Naive B cell (primary cell): ENCODE data around the gene ARFGAP3. TPM values are rescaled to one million over a fixed set of nuclear protein-coding genes. Genes with fewer than 3 reads are reported as not detected.

Experiments
- ATAC-seq, 2 donors: fragments of 150-1000 bp; cut with Tn5 transposase; 2 replicates each; pipeline ENCODE4 v1.10.0; 2021; ENCODE audit warnings: low read depth in 2 of 2, mild to moderate bottlenecking in 2 of 2, moderate library complexity in 2 of 2
- DNase-seq: peaks from one replicate; pipeline ENCODE4 v3.0.0; 2022
- H3K27ac Mint-ChIP-seq, 6 donors: one replicate each; pipeline ENCODE4 v1.8.0; 2020 to 2022; ENCODE audit warnings: mild to moderate bottlenecking in 6 of 6, mixed read lengths in 6 of 6, moderate library complexity in 5 of 6, inconsistent platforms in 2 of 6
- H3K27me3 Mint-ChIP-seq, 3 donors: one replicate each; pipeline ENCODE4 v1.8.0; 2021 to 2022; ENCODE audit warnings: mixed read lengths in 3 of 3, mild to moderate bottlenecking in 1 of 3
- H3K36me3 Mint-ChIP-seq, 2 donors: one replicate each; pipeline ENCODE4 v1.8.0; 2020 to 2022; ENCODE audit warnings: mixed read lengths in 2 of 2, inconsistent platforms in 1 of 2, mild to moderate bottlenecking in 1 of 2
- H3K4me1 Mint-ChIP-seq, 3 donors: one replicate each; pipeline ENCODE4 v1.8.0; 2020 to 2022; ENCODE audit warnings: mixed read lengths in 3 of 3, inconsistent platforms in 1 of 3, mild to moderate bottlenecking in 1 of 3, moderate library complexity in 1 of 3
- H3K4me3 Mint-ChIP-seq, 8 donors: one replicate each; pipeline ENCODE4 v1.8.0; 2020 to 2022; ENCODE audit warnings: mild to moderate bottlenecking in 8 of 8, mixed read lengths in 8 of 8, moderate library complexity in 8 of 8, inconsistent platforms in 2 of 8
- H3K9me3 Mint-ChIP-seq, 7 donors: one replicate each; pipeline ENCODE4 v1.8.0; 2020 to 2022; ENCODE audit warnings: mixed read lengths in 7 of 7, mild to moderate bottlenecking in 5 of 7, inconsistent platforms in 2 of 7, moderate library complexity in 1 of 7
- polyA plus RNA-seq, 6 donors: library from polyadenylated mRNA; unstranded; fragments of 300-500 nt; fragmentation: Illumina TruSeq; gene quantifications; one replicate each; pipeline ENCODE4 v1.2.3, GENCODE V29; 2021; ENCODE audit warnings: low read depth in 6 of 6

ARFGAP3 gene
- polyA plus RNA-seq, 6 donors from 2014 or later, result 24.2 to 48.6 (median 35.3) TPM

- H3K9me3 Mint-ChIP-seq, result peaks cover 0 to 5% (median 0%) of the 10 kb centered on the region in 7 donors
- H3K27ac Mint-ChIP-seq, result no peak overlapping the region
- peaks cover 12 to 19% of the 10 kb centered on the region in 2 donors for H3K36me3 Mint-ChIP-seq
- ATAC-seq, result no peak
- H3K4me1 Mint-ChIP-seq, result peaks cover 0 to 8% (median 6%) of the 10 kb centered on the region in 3 donors
- H3K4me3 Mint-ChIP-seq, result no peak overlapping the region
- H3K27me3 Mint-ChIP-seq, result no peaks in the 10 kb centered on the region
- DNase-seq, result no peak
Measured at GRCh38 chr22:42817556-42817955, 39.5 kb downstream of the ARFGAP3 start.

- H3K27me3 Mint-ChIP-seq, result no peaks in the 10 kb centered on the region
- H3K27ac Mint-ChIP-seq, result no peak overlapping the region
- no peak for DNase-seq
- ATAC-seq, result no peak
- peaks cover 0 to 8% (median 6%) of the 10 kb centered on the region in 3 donors for H3K4me1 Mint-ChIP-seq
- H3K36me3 Mint-ChIP-seq, result peaks cover 19% of the 10 kb centered on the region in 2 donors
- H3K4me3 Mint-ChIP-seq, result no peak overlapping the region
- no peaks in the 10 kb centered on the region for H3K9me3 Mint-ChIP-seq
Measured at GRCh38 chr22:42816336-42816735, 40.7 kb downstream of the ARFGAP3 start.

- no peak overlapping the region for H3K27ac Mint-ChIP-seq
- H3K36me3 Mint-ChIP-seq, result peaks cover 16 to 19% of the 10 kb centered on the region in 2 donors
Measured at GRCh38 chr22:42814616-42815015, 42.5 kb downstream of the ARFGAP3 start.

GRCh38 chr22:42814215-42814614 lies 42.9 kb downstream of the ARFGAP3 start:
- Mint-ChIP-seq H3K27ac (no peak overlapping the region), H3K9me3 (no peaks in the 10 kb centered on the region), H3K4me1 (no peaks in the 10 kb centered on the region), H3K27me3 (no peaks in the 10 kb centered on the region), H3K4me3 (no peak overlapping the region), H3K36me3 (peaks cover 16 to 19% of the 10 kb centered on the region in 2 donors)
- no peak for DNase-seq
- ATAC-seq, result no peak

More at GRCh38 chr22:42814616-42815015, 42.5 kb downstream of the ARFGAP3 start:
- ATAC-seq, result no peak
- Mint-ChIP-seq H3K27me3 (no peaks in the 10 kb centered on the region), H3K4me3 (no peak overlapping the region), H3K9me3 (no peaks in the 10 kb centered on the region), H3K4me1 (no peaks in the 10 kb centered on the region)
- DNase-seq, result no peak

GRCh38 chr22:42813501-42813900 lies 43.6 kb downstream of the ARFGAP3 start:
- Mint-ChIP-seq H3K9me3 (no peaks in the 10 kb centered on the region), H3K4me1 (no peaks in the 10 kb centered on the region), H3K27ac (no peak overlapping the region), H3K36me3 (peaks cover 16 to 19% of the 10 kb centered on the region in 2 donors), H3K4me3 (no peak overlapping the region), H3K27me3 (no peaks in the 10 kb centered on the region)
- ATAC-seq, result no peak
- no peak for DNase-seq

- DNase-seq (no peak), ATAC-seq (no peak)
- no peaks in the 10 kb centered on the region for H3K4me1 Mint-ChIP-seq
- H3K27me3 Mint-ChIP-seq, result no peaks in the 10 kb centered on the region
- no peak overlapping the region for H3K4me3 Mint-ChIP-seq
- H3K27ac Mint-ChIP-seq, result no peak overlapping the region
- H3K36me3 Mint-ChIP-seq, result peaks cover 21 to 23% of the 10 kb centered on the region in 2 donors
- no peaks in the 10 kb centered on the region for H3K9me3 Mint-ChIP-seq
Measured at GRCh38 chr22:42811459-42811858, 45.6 kb downstream of the ARFGAP3 start.

GRCh38 chr22:42808521-42808920 lies 48.6 kb downstream of the ARFGAP3 start:
- peaks cover 23 to 27% of the 10 kb centered on the region in 2 donors for H3K36me3 Mint-ChIP-seq
- no peaks in the 10 kb centered on the region for H3K27me3 Mint-ChIP-seq
- ATAC-seq (no peak), DNase-seq (no peak)
- no peaks in the 10 kb centered on the region for H3K9me3 Mint-ChIP-seq
- no peaks in the 10 kb centered on the region for H3K4me1 Mint-ChIP-seq
- H3K27ac Mint-ChIP-seq, result no peak overlapping the region
- H3K4me3 Mint-ChIP-seq, result no peak overlapping the region

GRCh38 chr22:42807185-42807584 lies 49.9 kb downstream of the ARFGAP3 start:
- H3K27me3 Mint-ChIP-seq, result no peaks in the 10 kb centered on the region
- ATAC-seq, result no peak

GRCh38 chr22:42805998-42806830 lies 50.9 kb downstream of the ARFGAP3 start:
- peaks cover 12 to 14% of the 10 kb centered on the region in 2 donors for H3K36me3 Mint-ChIP-seq
- no peak for DNase-seq
- H3K4me3 Mint-ChIP-seq, result no peak overlapping the region
- peak overlapping the region in 1 of 6 donors; percentile 34 for H3K27ac Mint-ChIP-seq
- H3K9me3 Mint-ChIP-seq, result no peaks in the 10 kb centered on the region
- no peaks in the 10 kb centered on the region for H3K4me1 Mint-ChIP-seq
- no peak for ATAC-seq
- no peaks in the 10 kb centered on the region for H3K27me3 Mint-ChIP-seq

More at GRCh38 chr22:42807185-42807584, 49.9 kb downstream of the ARFGAP3 start:
- no peak for DNase-seq
- Mint-ChIP-seq H3K27ac (no peak overlapping the region), H3K36me3 (peaks cover 13 to 17% of the 10 kb centered on the region in 2 donors), H3K9me3 (no peaks in the 10 kb centered on the region), H3K4me3 (no peak overlapping the region), H3K4me1 (no peaks in the 10 kb centered on the region)

GRCh38 chr22:42805016-42805997 lies 51.8 kb downstream of the ARFGAP3 start:
- H3K36me3 Mint-ChIP-seq, result peaks cover 12 to 21% of the 10 kb centered on the region in 2 donors
- no peak overlapping the region for H3K27ac Mint-ChIP-seq
- no peak overlapping the region for H3K4me3 Mint-ChIP-seq
- ATAC-seq, result no peak
- no peaks in the 10 kb centered on the region for H3K9me3 Mint-ChIP-seq
- H3K27me3 Mint-ChIP-seq, result no peaks in the 10 kb centered on the region
- no peak for DNase-seq
- peaks cover 0 to 4% (median 0%) of the 10 kb centered on the region in 3 donors for H3K4me1 Mint-ChIP-seq

- Mint-ChIP-seq H3K36me3 (peaks cover 12 to 21% of the 10 kb centered on the region in 2 donors), H3K4me3 (no peak overlapping the region), H3K4me1 (peaks cover 0 to 4% (median 0%) of the 10 kb centered on the region in 3 donors)
Measured at GRCh38 chr22:42803389-42803788, 53.7 kb downstream of the ARFGAP3 start.

GRCh38 chr22:42801252-42802080 lies 55.6 kb downstream of the ARFGAP3 start:
- no peak for ATAC-seq
- Mint-ChIP-seq H3K36me3 (peaks cover 7 to 21% of the 10 kb centered on the region in 2 donors), H3K27ac (peak overlapping the region in 1 of 6 donors; percentile 95), H3K9me3 (no peaks in the 10 kb centered on the region), H3K27me3 (no peaks in the 10 kb centered on the region), H3K4me1 (peaks cover 0 to 4% (median 0%) of the 10 kb centered on the region in 3 donors), H3K4me3 (no peak overlapping the region)
- no peak for DNase-seq

More at GRCh38 chr22:42803389-42803788, 53.7 kb downstream of the ARFGAP3 start:
- no peak overlapping the region for H3K27ac Mint-ChIP-seq
- ATAC-seq (no peak), DNase-seq (no peak)
- no peaks in the 10 kb centered on the region for H3K27me3 Mint-ChIP-seq
- H3K9me3 Mint-ChIP-seq, result no peaks in the 10 kb centered on the region
